Measurements from ENCODE around the gene JHY. TPM values are rescaled to one million over a fixed set of nuclear protein-coding genes. Genes with fewer than 3 reads are reported as not detected.
A peak's percentile ranks its signal among the peaks of the same experiment; 100 is the strongest.

The JHY gene
- total and polyA plus RNA-seq, 2 of the 4 experiments (the other 2 are of a cell fraction) = 0.51 to 0.54 TPM

DNA sequence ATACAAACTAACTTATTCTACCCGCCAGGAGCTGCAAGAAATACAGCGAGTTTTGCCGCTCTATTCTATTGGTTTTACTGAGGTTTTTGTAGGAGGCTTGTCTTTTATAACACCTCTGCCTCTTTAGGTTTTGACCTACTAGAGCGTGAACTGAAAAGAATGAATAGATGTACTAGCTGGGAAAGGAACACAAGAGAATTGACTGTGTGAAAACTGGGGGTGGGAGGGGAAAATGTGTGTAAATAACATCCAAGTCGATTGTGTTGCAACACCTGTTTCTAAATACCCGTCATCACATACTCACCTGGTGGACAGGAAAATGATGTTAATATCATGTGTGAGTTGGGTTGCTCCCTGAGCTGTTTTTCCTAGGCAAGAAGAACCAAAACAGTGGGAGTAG is 12.9 kb upstream of the JHY start:
- Histone ChIP-seq H2BK120ac (ENCODE audit: low read depth, low read length) (no peak overlapping the region), H3K9me3 (ENCODE audit: control insufficient read depth, insufficient read depth, low read length) (no peaks in the 10 kb centered on the region), H4K8ac (ENCODE audit: low read depth in 2 of 2, low read length in 2 of 2) (no peak overlapping the region), H3K14ac (replicated peaks; ENCODE audit: low read depth, low read length) (no peak overlapping the region), H2BK15ac (ENCODE audit: low read depth, low read length) (no peak overlapping the region), H2AFZ (replicated peaks; ENCODE audit: low read length, poor library complexity) (no peak overlapping the region), H4K91ac (ENCODE audit: insufficient read depth, low read depth, low read length) (no peak overlapping the region), H2AK5ac (ENCODE audit: low read depth, low read length) (no peak overlapping the region), H3K4ac (ENCODE audit: low read depth, low read length) (no peak overlapping the region), H3K4me3 (ENCODE audit: insufficient read depth, low read depth, low read length) (no peak overlapping the region), H4K20me1 (ENCODE audit: insufficient read depth, low read length) (no peaks in the 10 kb centered on the region), H3K27me3 (ENCODE audit: control insufficient read depth, insufficient read depth, low read length) (peaks cover 32% of the 10 kb centered on the region), H3K18ac (ENCODE audit: low read depth, low read length) (no peak overlapping the region), H3K23ac (ENCODE audit: low read depth, low read length) (no peak overlapping the region), H2AK9ac (replicated peaks; ENCODE audit: low read depth, low read length, poor library complexity) (no peak overlapping the region), H3K36me3 (ENCODE audit: control insufficient read depth, insufficient read depth, low read length) (no peaks in the 10 kb centered on the region), H3K4me1 (ENCODE audit: control insufficient read depth, insufficient read depth, low read length) (no peaks in the 10 kb centered on the region), H4K5ac (ENCODE audit: low read depth, low read length) (no peak overlapping the region), H3K56ac (ENCODE audit: extremely low read depth, insufficient read depth, low read length) (no peak overlapping the region), H3K4me2 (ENCODE audit: low read depth, low read length) (no peak overlapping the region), H3K9ac (ENCODE audit: low read depth, low read length) (no peak overlapping the region), H2BK5ac (ENCODE audit: low read depth, low read length, poor library complexity, severe bottlenecking) (no peak overlapping the region), H3K79me1 (ENCODE audit: low read depth in 1 of 2, low read length in 2 of 2) (no peaks in the 10 kb centered on the region), H3K27ac (ENCODE audit: insufficient read depth, low read length) (no peak overlapping the region), H3K9me1 (ENCODE audit: insufficient read depth, low read length) (no peaks in the 10 kb centered on the region), H2BK20ac (ENCODE audit: low read depth, low read length) (no peak overlapping the region)
- ChIA-PET CTCF (no interaction called here), POLR2A (ENCODE audit: unreplicated experiment) (interaction anchor here (0.5 kb wide), 1 partner anchor 400 kb away, joined by 3 read pairs; no protein-coding TSS in a partner anchor)
- BruUV-seq (replicated peaks) = no TSS peak
- WGBS, 2 experiments (ENCODE audit: extremely low coverage in 2 of 2, insufficient read length in 1 of 2) = no CpG with 5 or more reads among the region's 6 CpGs
- ATAC-seq (ENCODE audit: low read depth) (no peak), DNase-seq (no peak)
- intact Hi-C loops (cut with micrococcal nuclease) (loop anchor here (5.0 kb wide), 1 partner anchor 608 kb away; no protein-coding TSS in a partner anchor), in situ Hi-C loops (cut with MboI; ENCODE audit: low sequenced_read_pairs) (loop anchor here (5.0 to 25.0 kb wide), 2 partner anchors 153 to 393 kb away; no protein-coding TSS in a partner anchor), dilution Hi-C loops (cut with HindIII; ENCODE audit: low sequenced_read_pairs, unreplicated experiment) (loop anchor here (25.0 kb wide), 1 partner anchor 168 kb away; no protein-coding TSS in a partner anchor)
- TF ChIP-seq, protein P1, sequence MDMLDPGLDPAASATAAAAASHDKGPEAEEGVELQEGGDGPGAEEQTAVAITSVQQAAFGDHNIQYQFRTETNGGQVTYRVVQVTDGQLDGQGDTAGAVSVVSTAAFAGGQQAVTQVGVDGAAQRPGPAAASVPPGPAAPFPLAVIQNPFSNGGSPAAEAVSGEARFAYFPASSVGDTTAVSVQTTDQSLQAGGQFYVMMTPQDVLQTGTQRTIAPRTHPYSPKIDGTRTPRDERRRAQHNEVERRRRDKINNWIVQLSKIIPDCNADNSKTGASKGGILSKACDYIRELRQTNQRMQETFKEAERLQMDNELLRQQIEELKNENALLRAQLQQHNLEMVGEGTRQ (IDR thresholded peaks at IDR 0.05; ENCODE audit: low read depth, low read length) = no peak
- TF ChIP-seq FOS (IDR thresholded peaks at IDR 0.05; ENCODE audit: low read depth, low read length) (no peak), RCOR1 (IDR thresholded peaks at IDR 0.05; ENCODE audit: insufficient replicate concordance, low read length) (no peak), CEBPB (IDR thresholded peaks at IDR 0.05; ENCODE audit: low read depth, low read length) (0 out of 2 replicates have a peak, but pooled peaks have one; percentile 7), SMC3 (IDR thresholded peaks at IDR 0.05; ENCODE audit: low read depth, low read length) (no peak), NFE2L2 (IDR thresholded peaks at IDR 0.05; ENCODE audit: low read depth, low read length) (no peak), MXI1 (IDR thresholded peaks at IDR 0.05; ENCODE audit: borderline replicate concordance, low read depth, low read length) (no peak), MAFK (IDR thresholded peaks at IDR 0.05; ENCODE audit: low read depth, low read length) (no peak)
